NB4 (cell line): Measurements from ENCODE around the gene DCUN1D4.
A peak's percentile ranks its signal among the peaks of the same experiment; 100 is the strongest.

Experiments
- MYC ChIP-seq: IDR thresholded peaks from 2 replicates; pipeline ENCODE4 v1.6.1; 2011; ENCODE audit warnings: low read depth, low read length
- POLR2A ChIP-seq: IDR thresholded peaks from 2 replicates; pipeline ENCODE4 v1.6.1; 2011; ENCODE audit warnings: mild to moderate bottlenecking; ENCODE audit not compliant: insufficient read length; ENCODE audit errors: extremely low read depth
- TF ChIP-seq, protein P1 (sequence below): IDR thresholded peaks from one replicate; pipeline ENCODE4 v1.5.1; 2012; ENCODE audit warnings: low read depth, low read length
- TF ChIP-seq, protein P2 (sequence below): IDR thresholded peaks from 2 replicates; pipeline ENCODE4 v1.6.1; 2011; ENCODE audit warnings: low read depth, low read length

DNA sequence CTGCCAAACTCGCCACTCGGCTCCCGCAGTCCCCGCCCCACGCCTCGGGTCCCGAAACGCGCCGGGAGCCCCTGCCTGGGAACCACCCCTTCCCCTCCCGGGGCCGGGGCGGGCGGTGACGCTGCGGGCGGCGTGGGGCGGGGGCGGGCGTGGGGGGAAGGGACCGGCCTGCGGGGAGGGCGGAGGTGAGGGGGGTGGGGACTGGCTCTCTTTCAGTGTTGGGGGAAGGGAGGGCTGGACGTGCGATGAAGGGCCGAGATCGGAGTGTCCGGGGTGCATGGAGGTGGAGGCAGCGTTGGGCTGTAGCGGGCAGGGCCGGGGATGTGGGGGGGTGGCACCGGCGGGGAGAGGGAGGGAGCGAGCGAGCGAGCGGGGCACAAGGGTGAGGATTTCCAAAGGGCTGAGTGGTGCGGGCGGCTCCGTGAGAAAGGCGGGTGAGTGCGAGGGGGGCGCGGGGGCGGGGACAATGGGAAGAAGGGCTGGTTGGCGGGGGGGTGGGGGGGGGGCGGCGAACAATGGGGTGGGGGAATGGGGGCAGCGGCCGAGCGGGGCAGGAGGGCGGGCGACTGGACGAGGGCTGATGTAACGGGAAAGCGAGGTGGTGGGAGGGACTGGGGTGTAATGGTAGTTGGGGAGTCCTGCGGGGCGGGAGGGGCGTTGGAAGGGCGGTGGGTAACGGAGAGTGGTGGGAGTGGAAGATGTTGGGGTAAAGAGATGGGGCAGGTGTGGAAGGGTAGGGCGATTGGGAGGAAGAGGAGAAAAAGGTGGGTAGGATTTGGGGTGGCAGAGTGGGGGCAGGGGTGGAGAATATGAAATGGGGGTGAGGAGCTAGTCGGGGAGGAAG is 578 bp downstream of the DCUN1D4 start:
- TF ChIP-seq, protein P1, sequence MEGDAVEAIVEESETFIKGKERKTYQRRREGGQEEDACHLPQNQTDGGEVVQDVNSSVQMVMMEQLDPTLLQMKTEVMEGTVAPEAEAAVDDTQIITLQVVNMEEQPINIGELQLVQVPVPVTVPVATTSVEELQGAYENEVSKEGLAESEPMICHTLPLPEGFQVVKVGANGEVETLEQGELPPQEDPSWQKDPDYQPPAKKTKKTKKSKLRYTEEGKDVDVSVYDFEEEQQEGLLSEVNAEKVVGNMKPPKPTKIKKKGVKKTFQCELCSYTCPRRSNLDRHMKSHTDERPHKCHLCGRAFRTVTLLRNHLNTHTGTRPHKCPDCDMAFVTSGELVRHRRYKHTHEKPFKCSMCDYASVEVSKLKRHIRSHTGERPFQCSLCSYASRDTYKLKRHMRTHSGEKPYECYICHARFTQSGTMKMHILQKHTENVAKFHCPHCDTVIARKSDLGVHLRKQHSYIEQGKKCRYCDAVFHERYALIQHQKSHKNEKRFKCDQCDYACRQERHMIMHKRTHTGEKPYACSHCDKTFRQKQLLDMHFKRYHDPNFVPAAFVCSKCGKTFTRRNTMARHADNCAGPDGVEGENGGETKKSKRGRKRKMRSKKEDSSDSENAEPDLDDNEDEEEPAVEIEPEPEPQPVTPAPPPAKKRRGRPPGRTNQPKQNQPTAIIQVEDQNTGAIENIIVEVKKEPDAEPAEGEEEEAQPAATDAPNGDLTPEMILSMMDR: no peak
- TF ChIP-seq POLR2A (no peak), MYC (0 out of 2 replicates have a peak, but pooled peaks have one; percentile 14)
- TF ChIP-seq, protein P2, sequence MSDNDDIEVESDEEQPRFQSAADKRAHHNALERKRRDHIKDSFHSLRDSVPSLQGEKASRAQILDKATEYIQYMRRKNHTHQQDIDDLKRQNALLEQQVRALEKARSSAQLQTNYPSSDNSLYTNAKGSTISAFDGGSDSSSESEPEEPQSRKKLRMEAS: no peak
